Renal cortex interstitium (tissue), 15 donors: ENCODE data around the gene PDYN. TPM values are rescaled to one million over a fixed set of nuclear protein-coding genes. Genes with fewer than 3 reads are reported as not detected.
"Not testable (repeated sequence)": the region's sequence is repeated elsewhere in the genome, so short reads cannot be mapped to it uniquely, and the experiment has no call there.

Experiments used
- DNase-seq, 11 donors: peaks; one replicate each; pipeline ENCODE4 v3.0.0-alpha.2; 2013; ENCODE audit warnings: low read depth in 9 of 11, low spot score in 4 of 11; ENCODE audit errors: extremely low read depth in 1 of 11
- long read RNA-seq, 16 experiments: transcript quantifications; one replicate each; lab custom pipeline, GENCODE V29; 2026
- polyA plus RNA-seq, 3 donors: library from polyadenylated mRNA; unstranded; fragments of 120-200 nt; gene quantifications; one replicate each; pipeline ENCODE4 v1.2.1, GENCODE V29; 2013; ENCODE audit not compliant: insufficient read length in 3 of 3

Gene PDYN
- polyA plus RNA-seq, result under 1 TPM; 0.24 to 0.56 (median 0.46) TPM
- long read RNA-seq, donor 1, result 0 reads
- long read RNA-seq, donor 2, partial matches to known transcripts, result 0 of 1 reads
- long read RNA-seq, donor 2, other reads (novel, unspliced or antisense), result 0 of 1 reads
- long read RNA-seq, donor 3, result 0 reads
- long read RNA-seq, donor 4, result 0 reads
- long read RNA-seq, donor 5, result 0 reads
- long read RNA-seq, donor 6, result 0 reads
- long read RNA-seq, donor 7, result 0 reads
- long read RNA-seq, donor 8, result 0 reads
- long read RNA-seq, donor 9, result 0 reads
- long read RNA-seq, donor 10, result 0 reads
- long read RNA-seq, donor 11, result 0 reads
- long read RNA-seq, donor 12, result 0 reads
- long read RNA-seq, donor 13, result 0 reads
- long read RNA-seq, donor 14, result 0 reads
- long read RNA-seq, donor 15, partial matches to known transcripts, result 0 of 1 reads
- long read RNA-seq, donor 15, other reads (novel, unspliced or antisense), result 0 of 1 reads
- long read RNA-seq, donor 16, result 0 reads

DNA sequence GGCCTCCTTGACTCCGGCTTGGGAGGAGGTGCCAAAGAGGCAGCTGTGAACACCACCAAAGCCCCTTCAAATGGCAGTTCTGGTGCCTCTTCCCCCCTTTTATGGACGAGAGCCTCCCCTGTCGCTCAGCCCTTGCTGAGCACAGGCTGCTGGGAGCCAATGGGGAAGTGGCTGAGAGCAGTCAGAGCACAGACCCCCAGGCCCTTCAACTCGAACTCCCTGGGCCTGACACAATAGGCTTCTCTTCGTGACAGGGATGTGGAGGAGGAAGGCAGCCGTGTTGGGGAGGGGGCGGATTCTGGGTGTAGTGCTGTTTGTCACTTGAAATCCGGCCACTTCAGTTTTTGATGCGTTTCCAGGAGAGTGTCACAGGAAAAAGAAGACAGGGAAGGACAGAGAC lies at the start of gene PDYN:
Gene PDYN (minus strand): TSS at position 73 of the 400 bp plus-strand sequence. CDS start 10,974 bp downstream, outside the sequence.
- no peak for DNase-seq

DNA sequence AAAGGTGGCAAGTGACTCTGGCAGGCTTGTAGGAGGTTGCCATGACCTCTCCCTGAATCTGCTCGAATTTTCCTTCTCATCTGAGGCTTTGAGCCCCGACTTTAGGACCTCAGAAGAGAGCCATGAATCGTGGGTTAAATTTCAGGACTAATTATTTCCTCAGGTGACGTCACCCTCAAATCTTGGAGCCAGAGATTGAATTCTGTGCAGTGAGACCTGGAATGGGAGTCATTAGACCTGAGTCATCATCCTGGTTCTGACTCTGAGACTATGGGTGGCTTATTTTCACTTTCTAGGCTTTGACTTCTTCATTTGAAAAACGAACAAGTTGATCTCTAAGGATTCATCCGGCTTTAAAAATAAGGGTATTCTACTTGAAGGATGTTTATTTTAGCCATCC lies 48.5 kb upstream of the PDYN start:
- DNase-seq, result no peak

DNA sequence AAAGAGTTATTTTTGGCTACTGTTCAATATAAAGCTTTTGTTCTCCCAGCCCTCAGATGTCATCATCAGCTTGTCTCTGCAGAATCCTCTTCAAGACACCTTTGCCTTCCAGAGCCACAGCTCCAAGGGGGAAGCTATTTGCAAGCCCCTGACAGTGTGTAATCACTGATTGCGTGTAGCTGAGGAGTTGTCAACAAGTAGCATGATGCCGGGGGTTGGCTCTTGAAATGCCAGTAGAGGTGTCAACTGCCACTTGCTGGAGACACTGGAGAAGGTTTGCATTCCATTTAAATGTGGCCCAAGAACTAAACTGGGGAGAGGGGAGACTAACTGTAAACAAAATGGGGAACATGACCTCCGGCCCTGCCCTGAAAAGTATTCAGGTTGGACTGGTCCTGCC lies 44.3 kb upstream of the PDYN start:
- DNase-seq, result no peak

DNA sequence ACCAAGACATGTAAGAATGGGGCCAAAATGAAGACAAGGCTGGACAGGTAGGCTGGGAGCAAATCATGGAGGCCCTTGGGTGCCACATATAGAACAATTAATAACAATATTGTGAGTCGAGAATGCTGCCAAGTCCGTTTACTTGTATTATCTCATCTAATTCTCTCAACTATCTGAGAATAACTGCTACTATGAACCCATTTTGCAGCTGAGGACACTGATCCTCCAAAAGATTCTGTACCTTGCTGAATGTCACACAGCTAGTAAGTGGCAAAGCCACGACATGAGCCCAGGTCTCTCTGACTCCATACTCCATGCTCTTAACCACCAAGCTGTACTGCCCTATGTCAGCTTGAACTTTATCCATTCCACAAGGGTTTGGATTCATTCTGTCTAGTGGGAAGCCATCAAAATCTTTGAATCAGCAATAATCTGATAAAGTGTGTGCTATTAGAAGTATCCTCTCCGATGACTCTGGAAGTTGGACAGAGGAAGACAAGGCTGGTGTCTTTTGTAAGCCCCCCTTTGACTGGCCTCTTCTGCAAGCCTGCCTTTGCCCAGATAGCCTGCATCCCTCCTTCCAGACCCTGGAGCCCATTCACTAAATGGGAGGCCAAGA lies 43.5 kb upstream of the PDYN start:
- DNase-seq, result no peak

DNA sequence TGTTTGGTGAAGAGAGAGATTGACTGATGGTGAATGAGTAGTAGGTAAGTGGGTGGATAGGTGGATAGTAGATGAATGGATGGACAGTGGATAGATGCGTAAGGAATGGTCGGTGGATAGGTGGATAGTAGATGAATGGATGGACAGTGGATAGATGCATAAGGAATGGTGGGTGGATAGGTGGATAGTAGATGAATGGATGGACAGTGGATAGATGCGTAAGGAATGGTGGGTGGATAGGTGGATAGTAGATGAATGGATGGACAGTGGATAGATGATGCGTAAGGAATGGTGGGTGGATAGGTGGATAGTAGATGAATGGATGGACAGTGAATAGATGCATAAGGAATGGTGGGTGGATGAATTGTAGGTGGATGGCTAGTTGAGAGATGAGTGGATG lies 42.5 kb upstream of the PDYN start:
- not testable (repeated sequence) for DNase-seq

DNA sequence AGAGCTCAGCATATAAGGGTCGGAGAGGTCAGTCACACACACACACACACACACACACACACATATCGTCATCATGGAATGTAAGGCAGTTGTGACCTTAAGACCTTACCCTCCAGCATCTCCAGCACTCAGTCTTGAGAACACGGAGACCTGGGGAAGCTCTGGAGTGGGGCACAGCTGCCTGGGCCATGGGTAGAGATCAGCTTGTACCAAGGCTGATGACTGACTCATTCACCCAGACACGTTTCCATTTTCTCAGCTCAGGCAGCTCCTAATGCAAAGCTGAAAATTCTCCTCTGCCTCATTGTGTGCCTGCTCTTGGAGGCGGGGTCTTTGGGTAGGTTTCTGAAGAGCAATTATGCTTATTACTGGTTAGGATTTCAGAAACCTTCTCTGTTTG lies 38.3 kb upstream of the PDYN start:
- DNase-seq, result no peak

DNA sequence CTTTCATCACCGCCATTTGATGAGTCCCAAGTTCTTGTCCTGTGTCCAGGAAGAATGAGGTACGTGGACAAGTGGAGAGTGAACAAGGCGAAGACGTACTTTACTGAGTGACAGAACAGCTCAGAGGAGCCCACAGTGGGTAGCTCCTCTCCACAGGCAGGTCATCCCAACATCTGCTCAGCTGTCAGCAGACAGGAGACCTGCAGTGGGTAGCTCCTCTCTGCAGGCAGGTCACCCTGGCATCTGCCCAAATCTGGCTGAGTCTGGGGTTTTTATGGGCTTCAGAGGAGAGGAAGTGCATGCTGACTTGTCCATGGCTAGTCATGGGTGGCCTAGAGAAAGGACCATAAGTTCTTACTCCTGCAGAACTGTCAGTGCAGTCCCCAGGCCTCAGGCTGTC lies 32.7 kb upstream of the PDYN start:
- DNase-seq, result no peak

DNA sequence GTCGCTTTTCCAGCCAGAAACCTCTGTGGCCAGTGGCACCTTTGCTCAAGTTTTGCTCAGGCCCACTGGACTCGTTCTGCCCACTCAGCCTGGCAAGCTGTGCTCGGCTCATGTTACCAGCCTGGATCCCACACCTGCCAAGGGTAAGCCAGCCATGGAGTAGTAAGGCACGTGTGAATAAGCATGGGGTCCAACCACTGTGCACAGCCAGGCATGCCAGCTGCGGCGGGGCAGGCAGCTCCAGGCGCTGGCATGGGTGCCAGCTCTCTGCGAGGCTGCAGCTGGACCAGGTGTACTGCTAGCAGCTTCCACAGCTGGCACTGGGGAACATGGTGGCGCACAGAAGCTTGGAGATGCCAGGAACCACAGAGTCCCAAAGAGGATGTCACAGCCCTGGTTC lies 32.1 kb upstream of the PDYN start:
- no peak for DNase-seq

DNA sequence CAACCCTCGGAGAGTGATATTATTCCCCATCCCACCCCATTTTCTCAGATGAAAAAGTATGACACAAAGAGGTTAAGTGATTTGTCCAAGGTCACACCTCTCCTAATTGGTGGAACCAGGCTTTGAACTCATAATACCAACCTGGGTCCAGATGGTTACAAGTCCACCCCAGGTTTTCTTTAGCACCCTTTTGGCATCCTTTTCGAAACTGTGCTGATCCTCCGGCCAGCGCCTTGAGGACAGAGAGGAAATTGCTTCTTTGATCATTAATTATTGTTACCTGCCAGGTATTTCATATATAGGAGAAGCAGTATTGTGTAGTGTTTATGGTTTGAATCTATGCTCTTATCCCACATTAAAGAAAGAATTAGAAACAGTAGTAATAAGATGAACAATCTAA lies 29.3 kb upstream of the PDYN start:
- no peak for DNase-seq

DNA sequence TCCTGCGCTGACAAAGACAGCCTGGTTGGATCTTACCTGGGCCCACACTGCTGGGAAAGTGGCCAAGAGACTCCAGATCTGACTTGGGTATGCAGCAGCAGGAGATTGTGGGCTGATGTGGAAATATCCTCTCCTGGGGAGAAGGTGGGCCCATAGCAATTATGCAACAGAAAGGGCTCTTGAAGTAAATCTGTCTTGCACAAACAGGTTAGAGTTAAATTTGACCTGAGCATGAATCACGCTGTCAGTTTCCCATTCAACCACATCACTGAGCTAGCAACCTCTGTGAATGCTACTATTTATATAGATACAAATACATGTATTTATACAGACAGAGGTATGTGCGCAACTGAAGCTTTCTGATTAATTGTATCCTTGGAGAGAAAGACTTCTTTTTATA lies 28.3 kb upstream of the PDYN start:
- no peak for DNase-seq

DNA sequence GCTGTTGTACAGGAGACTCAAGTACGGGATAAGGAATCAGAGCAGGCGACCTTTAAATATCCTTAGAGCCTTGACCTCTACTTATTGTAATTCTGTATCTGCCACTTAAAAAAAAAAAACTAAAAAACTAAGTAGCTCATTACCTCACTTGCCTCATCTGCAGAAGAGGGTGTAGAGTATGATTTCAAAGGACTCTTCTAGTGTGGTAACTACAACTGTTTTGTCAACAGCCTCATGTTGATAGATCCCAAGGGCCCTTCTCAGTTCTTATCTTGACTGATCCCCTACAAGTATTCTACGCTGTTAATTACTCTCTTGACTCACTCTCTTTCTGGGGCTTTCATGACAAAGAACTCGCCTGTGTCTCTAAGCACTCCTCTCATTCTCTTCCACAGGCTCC lies 16.7 kb upstream of the PDYN start:
- DNase-seq, result no peak

DNA sequence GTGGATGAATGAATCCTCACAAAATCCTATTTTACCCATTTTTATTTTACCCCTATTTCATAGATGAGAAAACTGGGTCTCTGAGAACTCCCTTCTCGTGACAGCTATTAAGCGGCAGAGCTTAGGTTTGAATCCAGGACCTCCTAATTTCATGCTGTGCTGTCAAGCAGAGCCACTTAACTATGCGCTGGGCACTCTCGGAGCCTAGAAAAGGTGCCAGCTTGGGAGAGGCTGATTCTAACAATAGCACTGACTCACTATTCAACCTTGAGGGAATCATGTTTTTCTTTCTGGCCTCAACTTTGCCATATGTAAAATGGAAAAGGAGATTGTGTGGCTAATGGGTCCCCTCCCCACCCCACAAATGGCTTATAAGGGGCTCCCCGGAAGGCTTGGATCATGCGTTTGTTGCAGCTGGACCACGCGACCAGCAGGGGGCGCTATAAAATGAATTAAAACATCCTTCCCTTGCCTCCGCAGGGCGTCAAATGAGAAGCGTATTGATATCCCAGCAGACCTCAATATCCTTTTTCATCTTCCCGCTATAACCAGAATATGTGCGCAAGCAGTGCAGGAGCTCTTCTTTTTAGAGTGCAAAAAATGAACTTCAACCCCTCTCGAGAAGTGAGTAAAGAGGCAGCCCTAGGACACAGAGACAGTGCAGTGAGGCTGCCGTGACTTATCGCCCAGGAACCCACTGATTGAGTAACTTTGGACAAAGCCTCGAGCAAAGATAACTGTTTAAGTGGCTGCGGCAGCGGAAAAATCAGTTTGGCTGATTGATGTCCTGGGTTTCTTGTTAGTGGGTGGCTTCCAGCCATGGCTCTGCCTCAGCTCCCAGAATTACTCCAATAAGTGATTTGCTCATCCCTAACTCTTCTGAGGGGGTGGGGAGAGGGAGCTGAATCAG lies 12.8 kb upstream of the PDYN start:
- no peak for DNase-seq

DNA sequence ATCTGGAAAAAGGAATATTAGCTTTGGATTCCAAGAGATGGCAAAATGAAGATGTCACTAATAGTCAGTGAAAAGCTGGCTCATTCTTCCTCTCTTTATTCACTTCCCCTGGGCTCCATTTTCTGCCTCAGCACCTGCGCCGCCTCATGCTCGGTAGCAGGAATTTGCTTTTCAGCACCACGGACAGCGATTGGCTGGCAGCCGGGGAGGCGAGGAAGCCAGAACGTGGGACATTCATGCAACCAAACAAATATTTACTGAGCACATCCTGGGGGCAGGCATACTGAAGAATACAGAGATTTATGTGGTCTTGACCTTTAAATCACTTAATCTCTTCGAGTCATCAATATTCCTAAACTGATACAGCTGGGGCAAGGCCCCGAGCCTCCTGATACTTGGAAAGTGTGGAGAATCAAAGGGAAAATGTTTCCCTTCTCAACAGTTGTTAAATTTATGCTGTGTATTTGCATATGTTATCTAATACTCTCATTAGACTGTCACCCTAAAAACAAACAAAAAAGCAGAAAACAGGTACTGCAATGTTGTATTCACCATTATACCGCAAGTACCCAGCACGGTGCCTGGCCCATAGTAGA lies 12.1 kb upstream of the PDYN start:
- DNase-seq, result peak; percentile 56 to 83 (median 77)

DNA sequence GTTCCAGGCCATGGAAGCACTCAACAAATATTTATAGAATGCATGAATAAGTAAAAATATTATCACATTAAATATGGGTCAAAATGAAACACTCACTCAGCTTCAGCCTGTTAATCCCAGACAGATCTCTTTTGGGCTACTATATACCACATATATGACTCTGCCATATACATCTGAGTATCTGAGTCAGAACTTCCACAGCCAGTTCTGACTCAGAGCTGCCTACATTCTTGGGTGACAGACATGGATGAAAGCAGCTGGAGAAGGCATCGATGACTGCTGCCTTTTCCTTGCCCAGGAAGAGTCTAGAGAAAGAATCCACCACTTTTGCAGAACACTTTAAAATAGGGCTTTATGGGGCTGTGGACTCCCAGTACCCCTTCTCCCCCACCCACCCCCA lies 11.5 kb upstream of the PDYN start:
- no peak for DNase-seq

DNA sequence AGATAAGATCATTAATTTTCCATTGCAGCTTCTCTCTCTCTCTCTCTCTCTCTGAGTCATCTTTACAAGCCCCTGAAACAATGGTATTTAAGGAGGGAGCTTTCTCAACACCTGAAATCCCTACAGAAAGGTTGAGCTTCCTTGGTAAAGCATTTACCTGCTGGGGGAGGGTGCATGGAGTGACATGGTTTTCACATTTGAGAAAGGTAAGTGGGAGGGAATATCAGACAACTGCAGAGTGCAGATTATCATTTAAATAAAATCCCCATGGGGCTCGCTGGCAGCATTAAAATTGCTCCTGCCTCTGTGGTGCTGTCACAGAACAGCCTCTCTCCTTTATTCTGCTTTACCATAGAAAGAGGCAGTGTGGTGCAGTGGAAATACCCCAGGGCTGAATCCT lies 10.3 kb upstream of the PDYN start:
- no peak for DNase-seq

DNA sequence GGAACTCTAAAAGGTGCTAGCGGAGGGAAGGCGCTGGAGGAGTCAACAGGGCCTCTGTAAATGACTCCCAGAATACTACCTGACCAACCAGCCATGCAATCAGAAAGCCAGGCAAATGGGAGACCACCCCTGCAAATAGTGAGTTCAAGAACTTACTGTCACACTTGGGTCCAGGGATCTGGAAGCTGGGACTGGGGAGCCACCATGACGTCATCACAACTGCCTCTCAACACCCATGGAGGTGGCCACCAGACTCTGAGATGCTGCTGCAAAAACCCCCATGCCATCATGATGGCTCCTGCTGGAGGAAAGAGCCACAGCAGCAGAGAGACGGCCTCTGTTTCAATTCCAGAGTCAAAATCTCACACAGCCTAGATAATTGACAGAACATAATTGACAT lies 8.5 kb upstream of the PDYN start:
- DNase-seq, result no peak

DNA sequence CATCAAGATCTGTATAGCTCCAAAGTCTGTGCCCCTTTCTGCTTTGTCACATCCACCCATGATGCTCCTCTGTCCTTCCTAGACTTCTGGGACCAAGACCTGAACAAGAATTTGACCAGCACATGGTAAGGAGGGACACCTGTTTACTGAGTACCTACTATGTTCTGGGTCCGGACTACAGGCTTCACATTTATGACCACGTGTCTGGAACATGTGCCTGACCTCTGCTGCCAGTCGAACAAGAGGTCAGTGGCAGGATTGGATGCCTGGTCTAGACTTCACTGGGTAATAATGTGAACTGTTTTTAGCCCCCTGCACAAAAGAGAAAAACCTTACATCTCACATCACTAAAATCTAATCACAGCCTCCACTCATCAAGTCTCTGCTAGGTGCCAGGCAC lies 7.3 kb upstream of the PDYN start:
- DNase-seq, result no peak

DNA sequence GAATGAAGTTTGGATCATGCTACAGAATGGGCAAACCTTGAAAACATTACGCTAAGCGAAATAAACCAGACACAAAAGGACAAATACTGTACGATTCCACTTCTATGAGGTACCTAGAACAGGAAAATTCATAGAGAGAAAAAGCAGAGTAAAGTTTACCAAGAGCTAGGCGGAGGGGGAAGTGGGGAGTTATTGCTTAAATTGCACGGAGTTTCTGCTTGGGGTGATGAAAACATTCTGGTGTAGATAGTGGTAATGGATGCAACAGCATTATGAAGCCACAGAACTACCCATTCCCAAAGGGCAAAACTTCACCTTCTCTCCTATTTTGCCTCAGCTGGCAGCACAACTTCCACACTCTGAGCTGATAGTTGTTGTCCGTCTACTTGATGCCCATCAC lies 6.4 kb upstream of the PDYN start:
- no peak for DNase-seq

DNA sequence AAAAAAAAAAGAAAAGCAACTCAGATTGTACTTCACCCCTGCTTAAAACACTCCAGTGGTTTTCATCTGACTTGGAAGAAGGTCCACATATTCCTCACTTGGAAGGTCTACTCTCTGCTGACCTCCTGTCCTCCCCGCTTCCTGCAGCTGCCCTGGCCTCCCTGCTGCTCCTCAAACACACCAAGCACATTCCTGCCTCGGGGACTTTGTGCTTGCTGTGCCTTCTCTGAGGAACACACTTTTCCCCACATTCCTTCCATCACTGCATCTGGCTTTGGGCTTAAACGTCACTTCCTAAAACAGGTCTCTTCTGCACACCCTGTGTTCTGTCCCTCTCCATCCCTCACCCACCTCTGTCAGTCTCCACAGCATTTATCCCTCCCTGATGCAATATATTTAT lies 4.9 kb upstream of the PDYN start:
- no peak for DNase-seq

DNA sequence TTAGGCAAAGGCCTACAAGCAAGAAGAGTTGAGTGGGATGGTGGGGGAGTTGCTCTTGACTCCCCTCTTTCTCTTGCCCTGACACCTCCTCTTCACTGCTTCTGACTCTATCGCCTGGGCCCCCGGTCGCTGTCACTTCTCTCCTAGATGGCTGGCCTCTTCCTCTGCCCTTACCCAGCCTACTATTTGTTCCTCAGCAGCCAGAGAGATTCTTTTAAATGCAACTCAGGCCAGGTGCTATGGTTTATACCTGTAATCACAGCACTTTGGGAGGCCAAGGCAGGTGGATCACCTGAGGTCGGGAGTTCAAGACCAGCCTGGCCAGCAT lies 4.3 kb upstream of the PDYN start:
- no peak for DNase-seq
